Measurements from ENCODE around the gene GRAP.

DNA sequence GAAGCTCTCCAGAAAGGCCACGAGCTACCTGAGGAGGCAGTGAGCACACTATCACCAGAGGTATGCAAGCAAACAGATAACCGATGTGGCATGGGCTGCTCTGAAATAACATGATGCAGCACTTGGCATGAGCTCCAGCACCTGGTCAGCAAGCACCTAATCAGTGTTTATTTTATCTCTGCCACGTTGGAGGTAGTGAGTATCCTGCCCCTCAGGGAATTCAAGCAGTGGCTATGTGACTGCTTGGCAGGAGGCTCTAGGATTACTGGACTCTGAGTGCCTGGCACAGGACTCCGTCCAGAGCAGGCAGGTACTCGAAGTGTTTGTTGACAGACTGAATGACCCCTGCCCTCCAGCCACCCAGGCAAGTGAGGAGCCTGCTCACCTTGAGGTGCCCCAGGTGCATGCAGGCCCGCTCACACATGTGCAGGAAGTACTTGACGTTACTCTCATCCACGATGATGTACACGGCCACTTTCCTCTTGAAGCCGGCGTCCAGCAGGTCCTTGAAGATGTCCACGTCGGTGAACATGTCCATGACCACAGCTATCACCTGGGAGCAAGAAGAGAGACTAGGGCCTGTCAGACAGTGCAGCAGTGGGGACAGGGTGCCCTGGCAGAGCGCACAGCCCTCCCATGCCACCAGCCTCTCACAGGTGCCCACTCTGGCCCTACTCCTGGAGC, 58.8 kb downstream of the GRAP start:
- TF ChIP-seq POLR2A (IDR thresholded peaks at IDR 0.05; ENCODE audit: low read length) (no peak), GATA1 (IDR thresholded peaks at IDR 0.05; ENCODE audit: low read depth, low read length) (no peak)

Data from erythroblast (primary cell).